Measurements from ENCODE around the gene EPHB2.

Gene EPHB2

DNA sequence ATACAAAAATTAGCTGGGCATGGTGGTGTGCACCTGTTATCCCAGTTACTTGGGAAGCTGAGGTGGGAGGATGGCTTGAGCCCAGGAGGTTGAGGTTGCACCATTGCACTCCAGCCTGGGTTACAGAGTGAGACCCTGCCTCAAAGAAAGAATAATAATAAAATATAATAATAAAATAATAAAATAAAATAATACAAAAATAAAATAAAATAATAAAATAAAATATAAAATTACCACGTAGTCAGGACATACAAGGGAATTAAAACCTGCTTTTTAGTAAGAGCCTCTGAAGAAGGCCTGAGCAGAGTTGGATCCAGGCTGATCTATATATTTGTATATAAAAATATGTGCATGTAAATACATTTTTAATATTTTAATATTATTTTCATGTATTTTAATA, 41.7 kb downstream of the EPHB2 start:
- DNase-seq, result no peak

DNA sequence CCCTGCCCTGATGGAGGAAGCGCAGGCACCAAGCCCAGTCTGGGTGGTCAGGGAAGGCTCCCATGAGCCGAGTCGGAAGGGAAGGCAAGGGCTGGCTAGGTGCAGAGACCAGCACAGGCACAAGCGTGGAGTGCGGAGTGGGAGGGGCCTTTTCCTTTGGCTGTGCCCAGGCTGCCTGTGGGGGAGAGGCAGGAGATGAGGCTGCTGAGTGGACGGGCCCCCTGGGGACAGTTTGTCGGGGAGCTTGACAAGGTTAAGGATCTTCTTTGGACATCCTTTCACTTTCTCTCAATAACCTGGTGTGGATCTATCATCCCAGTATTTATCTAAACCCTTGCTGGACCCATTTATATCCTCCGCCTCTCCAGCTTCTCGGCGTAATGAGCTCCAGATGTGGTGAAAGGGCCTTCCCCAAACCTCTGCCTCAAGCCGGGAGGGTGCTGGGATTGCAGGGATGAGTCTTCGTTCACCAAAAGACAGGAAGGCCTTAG, 42.9 kb downstream of the EPHB2 start:
- no peak for DNase-seq

DNA sequence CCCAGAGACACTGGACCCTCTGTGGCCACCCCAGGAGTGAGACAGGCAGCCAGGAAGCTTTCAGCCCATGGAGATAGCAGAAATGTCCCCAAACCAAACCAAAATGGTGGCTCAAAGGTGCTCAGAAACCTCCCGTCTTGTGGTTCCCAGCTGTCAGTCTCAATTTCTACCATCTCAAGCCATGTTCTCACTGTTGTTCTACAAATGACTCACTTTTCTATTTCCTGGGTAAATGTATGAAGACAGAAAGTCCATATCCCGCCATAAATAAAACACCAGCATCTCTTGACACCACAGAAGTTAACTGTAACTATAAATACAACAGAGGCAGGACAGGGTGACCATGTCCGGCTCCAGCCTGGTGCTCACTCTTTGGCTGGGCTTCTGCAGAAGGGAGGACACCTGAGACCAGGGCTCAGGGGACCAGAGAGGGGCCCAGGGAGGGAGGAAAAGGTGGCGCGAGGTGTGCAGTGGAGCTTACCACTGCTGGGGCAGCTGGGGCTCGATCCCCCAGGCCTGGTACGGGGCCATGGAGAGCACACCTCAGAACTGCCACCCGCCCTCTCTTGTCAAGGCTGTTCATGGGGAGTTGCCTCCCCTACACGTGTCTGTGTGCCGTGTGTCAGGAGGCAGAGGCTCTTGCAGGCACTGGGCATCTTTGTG, 43.6 kb downstream of the EPHB2 start:
- DNase-seq, result no peak

DNA sequence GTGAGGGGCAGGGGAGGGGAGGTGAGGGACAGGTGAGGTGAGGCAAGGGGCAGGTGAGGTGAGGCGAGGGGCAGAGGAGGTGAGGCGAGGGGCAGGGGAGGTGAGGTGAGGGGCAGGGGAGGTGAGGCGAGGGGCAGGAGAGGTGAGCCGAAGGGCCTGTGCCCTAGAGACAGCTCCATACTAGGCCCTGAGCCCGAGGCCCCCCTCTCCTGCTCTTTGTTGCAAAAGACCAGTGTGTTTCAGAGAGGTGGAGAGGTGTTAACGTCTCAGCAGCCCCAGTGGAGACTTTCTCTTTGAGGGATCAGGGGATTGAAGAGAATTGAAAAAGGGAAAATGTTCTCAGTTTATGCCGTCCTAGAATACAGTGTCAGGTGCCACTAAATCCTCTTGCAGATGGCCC, 44.2 kb downstream of the EPHB2 start:
- DNase-seq, result no peak

DNA sequence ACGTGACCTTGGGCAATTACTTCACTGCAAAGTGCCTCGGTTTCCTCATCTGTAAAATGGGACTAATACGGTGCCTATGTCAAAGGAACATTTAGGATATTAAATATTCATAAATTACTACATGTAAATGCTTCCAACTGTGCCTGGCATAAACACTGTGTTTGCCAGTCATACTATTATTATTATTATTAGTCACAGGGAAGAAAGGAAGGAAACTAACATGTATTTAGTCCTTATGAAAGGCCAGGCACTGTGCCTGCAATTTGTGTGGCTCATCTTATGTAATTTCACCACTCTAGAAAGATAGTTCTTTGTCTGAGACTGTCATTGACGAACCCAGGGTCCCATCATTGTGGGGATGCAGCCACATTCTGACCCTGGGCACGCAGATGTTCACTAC, 45.0 kb downstream of the EPHB2 start:
- DNase-seq, result no peak

DNA sequence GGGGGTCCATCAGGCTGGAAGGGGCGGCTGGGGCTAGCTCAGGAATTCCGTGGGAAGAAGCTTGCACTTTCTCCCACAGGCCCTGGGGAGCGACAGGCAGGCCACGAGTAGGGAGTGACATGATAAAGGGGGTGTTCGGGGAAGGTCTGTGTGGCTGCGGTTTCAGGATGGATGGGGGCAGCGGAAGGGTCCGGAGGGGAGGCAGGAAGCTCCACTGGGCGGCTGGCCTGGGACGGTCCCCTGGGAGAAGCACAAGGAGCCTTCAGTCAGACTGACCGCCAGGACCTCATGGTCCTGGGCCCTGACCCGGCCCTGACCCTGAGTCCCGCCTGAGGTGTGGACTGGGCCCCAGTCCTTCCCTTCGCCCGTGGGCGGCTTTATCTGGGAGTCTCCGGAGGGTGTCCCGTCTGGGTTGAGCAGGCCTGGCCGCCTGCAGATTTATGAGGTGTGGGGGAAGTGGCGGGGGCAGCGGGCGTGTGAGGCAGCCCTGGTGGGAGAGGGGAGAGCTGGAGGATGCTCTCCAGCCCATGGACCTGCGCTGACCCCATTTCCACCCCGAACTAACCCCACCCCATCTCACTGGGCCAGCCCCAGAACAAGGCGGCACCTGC, 45.6 kb downstream of the EPHB2 start:
- DNase-seq, result no peak

DNA sequence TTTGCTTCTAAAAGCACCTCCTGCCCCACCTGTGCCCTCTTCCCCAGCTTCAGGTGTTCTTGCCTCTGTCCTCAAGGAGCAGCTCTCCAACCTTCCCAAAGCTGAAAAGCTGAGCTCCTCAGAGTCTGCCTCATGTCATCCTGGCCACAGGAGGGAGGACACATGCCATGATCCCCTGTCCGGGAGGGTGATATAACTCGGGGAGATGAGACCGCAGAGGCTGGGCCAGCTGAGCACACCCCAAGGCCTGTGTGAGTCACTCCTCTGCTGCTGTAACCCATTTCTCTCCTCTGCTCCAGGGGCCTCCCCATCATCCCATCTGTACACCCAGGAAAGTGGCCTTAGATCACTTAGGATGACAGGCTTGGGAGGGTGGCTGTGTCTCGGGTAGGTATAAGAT, 49.8 kb downstream of the EPHB2 start:
- no peak for DNase-seq

DNA sequence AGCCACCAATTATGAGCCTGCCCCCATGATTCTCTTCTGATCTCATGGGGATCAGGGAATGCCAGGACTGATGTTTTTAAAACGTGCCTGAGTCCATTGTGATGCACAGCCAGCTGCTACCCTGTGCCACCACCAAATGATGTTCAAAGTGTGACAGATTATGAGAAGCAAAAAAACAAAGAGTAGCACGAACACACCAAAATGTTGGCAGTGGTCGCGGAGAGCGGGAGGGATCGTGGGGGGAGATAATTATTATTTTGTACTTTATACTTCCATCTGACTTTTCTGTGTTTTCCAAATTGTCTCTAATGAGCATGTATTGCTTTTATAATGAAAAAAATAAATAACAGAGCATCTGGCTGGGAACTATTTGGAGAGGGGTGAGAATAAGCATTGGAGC, 50.5 kb downstream of the EPHB2 start:
- no peak for DNase-seq

DNA sequence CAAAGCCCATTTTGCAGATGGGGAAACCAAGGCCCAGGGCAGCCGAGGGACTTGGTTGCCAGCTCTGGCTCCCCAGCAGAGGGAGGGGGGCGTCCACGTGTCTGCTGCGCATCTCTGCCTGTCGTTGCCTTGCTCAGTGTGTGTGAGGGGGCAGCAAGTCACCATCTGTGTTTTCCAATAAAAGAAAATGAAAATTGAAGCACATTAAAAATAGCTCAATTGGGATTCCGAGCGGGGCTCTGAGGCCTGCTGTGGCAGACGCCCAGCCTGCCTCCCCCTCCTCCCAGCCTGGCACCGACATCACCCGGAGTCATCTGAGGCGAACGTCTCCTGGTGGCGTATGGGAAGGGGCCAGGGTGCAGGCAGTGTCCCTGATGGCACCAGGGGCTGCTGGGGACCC, 51.2 kb downstream of the EPHB2 start:
- DNase-seq, result no peak

DNA sequence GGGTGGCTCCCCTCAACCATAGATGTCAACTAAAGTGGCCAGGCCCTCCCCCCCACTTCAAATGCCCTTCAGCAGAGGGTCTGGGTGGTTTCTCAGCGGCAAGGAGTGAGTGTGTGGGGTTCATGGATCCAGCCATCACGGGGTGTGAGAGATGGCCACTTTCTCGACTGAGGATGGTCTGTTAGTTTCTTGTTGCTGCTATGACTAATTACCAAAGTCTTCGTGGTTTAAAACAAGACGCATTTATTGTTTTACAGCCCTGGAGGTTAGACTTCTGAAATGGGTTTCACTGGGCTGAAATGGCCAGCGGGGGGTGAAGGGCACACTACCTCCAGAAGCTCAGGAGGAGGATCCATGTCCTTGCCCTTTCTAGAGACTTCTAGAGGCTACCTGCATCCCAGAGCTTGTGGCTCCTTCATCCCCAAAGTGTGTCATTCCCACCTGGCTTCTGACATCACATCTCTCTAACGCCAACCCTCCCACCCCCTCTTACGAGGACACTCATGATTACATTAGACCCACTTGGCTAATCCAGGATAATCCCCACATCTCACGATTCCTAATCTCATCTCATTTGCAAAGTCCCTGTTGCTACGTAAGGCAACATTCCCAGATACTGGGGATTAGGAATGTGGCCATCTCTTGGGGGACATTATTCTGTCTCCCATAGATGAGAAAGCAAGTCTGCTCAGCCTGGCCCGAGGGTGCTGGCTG, 53.0 kb downstream of the EPHB2 start:
- DNase-seq, result no peak

DNA sequence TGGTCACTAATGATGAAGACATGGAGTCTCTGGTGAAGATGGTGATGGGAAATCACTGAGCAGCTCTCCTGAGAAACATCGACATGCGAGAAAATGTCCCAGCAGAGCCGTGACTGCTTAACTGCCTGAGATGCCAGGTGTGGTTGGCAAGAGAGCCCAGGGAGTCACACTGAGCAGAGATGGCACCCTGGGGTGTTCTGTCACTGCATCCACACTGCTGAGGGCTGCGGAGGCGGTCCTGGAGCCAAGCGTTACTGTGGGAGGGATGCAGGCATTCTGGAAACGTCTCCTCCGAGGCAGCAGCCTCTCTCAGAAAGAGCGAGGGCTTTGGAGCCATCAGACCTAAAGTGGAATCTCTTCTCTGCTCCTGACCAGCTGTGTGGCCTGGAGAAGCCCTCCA, 57.2 kb downstream of the EPHB2 start:
- DNase-seq, result no peak

DNA sequence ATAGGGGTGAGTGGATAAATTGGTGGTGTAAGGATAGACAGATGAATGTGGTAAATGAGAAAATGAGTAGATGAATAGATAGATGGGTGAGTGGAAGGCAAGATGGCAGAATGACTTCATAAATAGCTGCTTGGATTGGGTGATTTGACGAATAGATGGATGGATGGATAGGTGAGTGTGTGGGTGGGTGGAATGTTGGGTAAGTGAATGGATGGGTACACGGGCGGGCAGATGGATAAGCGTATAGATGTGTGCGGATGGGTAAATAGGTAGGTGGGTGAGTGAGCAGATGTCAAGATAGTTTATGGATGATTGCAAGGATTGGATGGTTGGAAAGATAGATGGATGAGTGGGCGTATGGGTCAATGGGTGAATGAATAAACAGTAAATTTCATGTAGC, 59.3 kb downstream of the EPHB2 start:
- DNase-seq, result no peak

DNA sequence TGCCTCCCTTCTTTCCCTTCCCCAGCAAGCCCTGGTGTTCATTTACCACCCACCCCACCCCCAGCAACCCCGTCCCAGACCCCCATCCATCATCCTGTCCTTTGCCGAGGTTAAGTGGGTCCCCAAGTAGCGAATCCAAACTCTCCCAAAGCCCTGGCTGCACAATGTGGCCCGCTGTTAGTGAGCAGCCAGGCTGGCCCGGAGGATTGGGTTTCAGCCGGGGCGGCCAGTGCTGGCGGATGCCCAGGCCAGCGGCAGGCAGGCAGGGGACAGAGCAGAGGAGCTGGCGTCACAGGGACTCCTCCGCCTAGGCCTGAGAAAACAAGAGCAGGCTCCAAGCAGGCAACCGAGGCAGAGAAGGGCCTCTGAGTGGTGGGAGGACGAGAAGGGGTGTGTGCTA, 61.4 kb downstream of the EPHB2 start:
- DNase-seq, result no peak

DNA sequence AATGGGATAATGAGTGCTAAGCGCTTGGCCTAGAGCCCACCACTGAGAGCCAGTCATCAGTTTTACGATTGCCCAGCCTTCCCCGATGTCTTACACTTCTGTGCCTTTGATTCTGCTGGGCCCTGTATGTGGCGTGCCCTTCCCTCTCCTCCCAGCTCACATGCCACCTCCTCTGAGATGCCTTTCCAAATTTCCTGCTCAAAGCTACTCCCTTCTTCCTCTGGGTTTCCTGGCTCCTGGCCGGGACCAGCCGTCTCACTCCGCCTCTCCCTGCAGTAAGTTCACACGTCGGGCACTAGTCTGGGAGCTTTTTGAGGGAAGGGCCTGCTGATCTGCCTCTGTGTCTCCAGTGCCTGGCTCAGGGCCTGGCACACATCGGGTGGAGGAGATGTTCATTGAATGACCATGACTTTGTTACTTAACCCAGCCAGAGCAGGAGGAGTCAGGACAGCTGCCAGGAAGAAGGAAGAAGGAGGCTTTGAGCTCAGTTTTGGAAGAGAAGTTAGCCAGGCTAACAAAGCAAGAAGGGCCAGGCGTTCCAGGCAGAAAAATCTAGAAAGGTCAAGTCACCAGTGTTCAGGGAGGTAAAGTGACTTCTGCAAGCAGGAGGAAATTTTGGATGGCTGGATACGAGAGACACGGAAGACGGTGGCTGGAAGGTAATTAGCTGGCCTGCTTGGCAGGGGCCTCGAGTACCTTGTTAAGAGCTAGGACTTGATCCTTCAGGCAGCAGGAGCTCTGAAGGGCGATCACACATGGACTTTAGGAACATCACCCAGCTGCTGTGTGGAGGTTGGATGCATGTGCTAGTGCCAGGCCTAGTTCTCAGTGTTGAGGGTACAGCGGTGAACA, 63.6 kb downstream of the EPHB2 start:
- DNase-seq, result no peak

DNA sequence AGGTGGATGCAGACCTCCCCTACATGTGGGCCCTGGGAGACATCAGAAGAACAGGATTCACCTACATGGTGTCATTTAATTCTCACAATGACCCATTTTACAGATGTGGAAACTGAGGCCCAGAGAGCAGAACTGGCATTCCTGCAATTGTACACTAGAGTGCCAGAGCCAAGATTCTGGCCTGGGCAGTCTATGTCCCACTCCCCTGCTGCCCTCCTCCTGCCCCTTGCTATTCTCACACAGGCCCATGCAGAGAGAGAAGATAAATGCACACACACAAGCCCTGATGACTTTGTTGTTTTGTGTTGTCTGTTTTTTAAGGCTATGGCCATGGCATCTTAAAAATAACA, 64.2 kb downstream of the EPHB2 start:
- no peak for DNase-seq

DNA sequence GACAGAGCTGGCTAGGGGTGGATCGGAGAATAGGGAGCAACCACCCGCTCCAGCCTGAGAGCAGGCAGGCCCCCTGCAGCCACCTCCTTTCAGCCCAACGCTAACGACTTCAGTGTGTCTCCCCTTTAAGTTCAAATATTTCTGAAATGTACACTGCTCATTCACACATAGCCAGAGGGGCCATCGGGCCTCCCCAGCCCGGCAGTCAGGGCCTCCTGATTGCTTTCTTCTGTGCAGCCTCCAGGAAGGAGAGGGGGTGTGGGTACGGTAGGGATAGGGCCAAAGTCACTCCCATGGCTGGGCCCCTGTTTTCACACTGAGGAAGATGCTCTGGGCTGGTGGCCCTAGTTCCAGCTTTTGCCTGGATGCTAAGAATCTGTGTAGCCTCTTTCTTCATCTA, 64.8 kb downstream of the EPHB2 start:
- DNase-seq, result no peak

DNA sequence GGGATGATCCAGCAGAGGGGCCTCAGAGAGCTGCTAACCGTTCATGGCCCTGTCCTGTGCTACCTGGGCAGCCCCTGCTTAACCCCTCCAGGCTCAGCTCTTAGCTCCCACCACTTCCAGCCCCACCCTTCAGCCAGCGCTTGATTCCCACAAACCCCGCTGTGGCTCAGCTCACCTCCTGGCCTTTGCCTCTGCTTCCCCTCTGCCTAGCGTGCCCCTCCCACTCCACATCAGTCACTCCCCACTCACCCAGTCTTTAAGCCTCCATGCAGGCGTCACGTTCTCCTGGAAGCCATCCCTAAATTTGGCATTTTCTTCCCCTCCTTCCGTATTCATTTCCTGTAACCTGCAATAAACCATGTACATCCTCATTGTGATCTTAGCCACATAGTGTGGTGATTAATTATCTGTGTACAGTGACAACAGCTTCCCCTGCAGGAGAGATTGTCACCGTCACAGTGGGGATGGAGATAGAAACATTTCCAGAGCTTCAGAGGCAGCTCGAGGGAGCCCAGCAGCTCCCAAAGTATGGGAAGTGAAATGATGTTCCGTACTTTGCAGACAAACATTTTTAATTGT, 65.5 kb downstream of the EPHB2 start:
- DNase-seq, result no peak

DNA sequence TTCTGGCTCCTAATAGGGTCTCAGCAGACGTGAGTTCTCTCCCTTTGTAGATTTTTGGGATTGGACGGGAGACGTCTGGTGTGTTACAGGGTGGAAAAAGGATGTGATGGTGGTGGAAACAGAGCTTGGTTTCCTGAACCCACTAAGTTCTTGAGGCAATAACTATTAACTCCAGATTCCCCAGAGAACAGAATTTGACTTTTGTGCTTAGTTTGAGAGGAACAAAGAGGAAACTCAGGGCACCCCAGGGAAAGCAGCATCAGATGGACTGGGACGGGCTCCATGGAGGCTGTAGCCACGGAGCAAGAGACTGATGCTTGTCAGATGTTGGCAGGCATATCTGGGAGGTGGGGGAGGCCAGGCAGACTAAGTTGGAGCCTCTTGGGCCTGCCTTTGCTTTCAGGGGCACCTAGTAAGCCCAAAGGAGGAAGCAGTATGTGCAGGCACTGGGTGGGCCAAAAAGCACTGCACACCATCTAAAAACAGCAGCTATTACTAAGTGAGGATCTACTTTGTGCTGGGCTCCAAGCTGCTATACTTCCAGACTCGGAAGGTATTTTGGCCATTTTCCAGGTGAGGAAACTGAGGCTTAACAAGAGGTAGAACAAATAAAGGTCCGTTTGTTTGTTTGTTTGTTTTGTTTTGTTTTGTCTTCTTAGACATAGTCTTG, 66.9 kb downstream of the EPHB2 start:
- no peak for DNase-seq

DNA sequence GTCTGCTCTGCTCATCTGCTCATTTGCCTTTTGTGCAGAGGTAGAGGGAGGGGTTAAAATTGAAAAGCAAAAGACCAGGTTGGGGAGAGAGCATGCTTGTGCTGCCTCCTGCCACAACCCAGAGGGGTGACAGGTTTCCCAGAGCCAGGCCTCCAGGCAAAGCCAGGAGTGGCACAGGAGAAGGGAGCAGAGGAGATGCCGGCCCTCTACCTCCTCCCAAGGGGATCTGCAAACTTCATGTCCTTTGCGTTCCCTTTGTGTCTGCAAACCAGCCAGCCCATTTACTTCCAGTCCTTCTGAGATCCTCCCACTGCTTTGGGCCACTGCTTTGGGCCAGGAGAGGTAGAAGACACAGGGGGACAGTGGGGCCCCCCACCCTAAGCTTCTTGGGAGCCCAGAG, 67.8 kb downstream of the EPHB2 start:
- no peak for DNase-seq

DNA sequence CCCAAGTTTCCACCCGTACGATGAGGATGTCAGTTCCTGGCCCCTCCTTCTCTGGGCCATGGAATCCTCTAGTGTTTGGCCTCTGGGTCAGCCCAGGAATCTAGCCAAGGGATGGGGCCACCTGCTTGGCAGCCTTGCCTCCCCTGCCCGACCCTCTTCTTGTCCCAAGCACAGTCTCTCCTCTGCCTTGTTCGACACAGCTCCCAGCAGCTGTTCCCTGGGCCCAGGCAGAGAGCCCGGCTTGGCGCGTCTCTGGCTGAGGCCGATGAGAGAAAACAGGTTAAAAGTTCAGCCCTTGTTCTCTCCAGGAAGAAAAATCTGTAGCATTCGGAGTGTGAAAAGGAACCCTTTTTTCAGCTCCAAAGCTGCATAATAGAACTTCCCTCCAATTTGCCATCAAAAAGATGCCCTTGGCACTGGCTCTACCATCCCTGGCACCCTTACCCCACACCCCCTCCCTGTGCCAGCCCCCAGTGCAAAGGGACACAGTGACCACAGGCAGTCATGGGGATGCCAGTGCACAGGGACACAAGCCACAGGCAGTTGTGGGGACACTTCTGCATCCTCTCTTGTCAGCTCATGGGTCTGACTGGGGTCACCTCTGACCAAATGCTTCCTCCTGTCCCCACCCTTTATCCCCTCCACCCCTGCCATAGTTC, 68.4 kb downstream of the EPHB2 start:
- DNase-seq, result no peak

DNA sequence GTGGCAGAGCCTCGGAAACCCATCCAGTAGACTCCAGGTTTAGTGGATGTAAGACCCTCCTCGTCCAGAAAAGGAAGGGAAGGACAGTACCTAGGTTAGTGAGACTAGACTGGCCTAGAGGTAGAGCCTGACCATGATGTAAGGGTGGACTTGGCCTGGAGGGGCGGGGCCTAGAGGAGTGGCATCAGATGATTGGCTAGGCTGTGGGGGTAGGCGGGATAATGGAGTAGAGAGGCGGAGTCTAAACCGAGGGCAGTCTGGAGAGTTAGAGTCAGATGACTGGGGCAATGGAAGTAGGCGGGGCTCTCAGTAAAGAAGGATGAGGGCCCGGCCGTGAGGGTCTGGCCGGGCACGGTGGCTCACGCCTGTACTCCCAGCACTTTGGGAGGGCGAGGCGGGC, 70.1 kb downstream of the EPHB2 start:
- DNase-seq, result no peak

DNA sequence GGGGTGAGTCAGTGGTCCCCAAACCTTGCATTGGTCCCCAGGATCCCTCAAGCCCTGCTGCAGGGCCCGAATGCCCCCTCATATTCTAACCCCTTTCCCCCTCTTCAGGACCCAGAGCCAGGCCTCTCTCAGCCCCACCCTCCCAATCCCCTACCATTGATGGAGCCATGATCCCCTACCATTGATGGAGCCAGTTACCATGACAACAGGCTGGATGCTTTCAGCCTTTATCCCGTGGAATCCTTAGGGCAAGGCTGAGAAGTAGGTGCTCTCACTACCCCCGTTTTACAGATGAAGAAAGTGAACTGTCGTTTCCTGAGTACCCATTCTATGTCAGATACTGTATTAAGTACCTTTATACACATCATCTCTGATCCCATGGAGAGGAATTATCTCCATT, 70.8 kb downstream of the EPHB2 start:
- DNase-seq, result no peak

Measured in NCI-H510A (cell line).